Measurements from ENCODE around the gene C1GALT1.

Gene C1GALT1

DNA sequence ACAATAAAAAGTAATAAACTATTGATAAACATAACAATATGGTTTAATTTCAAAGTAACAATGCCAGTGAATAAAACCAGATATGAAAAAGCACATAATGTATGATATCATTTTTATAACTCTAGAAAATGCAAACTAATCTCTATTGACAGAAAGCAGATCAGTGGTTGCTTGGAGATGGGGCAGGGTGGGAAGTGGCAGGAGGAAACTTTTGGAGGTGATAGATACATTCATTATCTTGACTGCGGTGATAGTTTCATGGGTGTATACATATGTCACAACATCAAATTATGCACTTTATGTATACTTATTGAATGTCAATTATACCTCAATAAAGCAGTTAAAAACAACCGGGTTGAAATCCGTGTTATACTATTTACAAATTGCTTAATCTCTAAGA lies 16.0 kb upstream of the C1GALT1 start:
- no peak for DNase-seq (ENCODE audit: low read depth, low spot score)
- no peak overlapping the region for H3K27ac ChIP-seq

DNA sequence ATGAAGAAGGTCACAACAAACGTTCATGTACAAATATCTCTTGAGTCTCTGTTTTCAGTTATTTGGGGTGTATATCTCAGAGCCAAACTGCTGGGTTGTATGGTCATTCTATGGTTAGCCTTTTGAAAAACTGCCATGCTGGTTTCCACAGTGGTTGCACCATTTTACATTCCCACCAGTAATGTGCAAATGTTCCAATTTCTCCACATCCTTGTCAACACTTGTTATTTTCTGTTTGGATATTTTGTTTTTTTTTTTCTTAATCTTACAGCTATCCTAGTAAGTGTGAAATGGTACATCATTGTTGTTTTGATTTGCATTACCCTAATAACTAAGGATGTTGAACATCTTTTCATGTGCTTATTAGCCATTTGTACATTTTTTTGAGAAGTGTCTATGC lies 13.0 kb upstream of the C1GALT1 start:
- DNase-seq (ENCODE audit: low read depth, low spot score) = no peak

DNA sequence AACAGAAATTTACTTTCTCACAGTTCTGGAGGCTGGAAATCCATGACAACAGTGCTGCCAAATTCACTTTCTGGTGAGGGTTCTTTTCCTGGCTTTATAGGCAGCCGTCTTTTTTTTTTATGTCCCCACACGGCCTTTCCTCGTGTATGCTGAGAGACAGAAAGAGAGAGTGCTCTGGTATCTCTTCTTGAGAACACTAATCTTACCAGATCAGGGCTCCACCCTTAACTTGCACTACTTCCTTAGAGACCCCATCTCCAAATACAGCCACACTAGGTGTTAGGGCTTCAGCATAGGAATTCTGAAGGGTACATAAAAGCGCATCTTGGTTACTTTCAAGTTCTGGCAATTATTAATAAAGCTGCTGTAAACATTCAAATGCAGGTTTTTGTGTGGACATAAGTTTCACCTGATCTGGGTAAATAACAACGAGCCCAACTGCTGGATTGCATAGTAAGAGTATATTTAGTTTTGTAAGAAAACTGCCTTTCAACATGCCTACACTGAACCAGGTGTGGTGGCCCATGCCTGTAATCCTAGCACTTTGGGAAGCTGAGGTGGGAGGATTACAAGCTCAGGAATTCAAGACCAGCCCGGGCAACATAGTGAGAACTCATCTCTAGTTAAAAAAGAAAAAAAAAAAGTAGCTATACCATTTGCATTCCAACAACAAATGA lies 8.2 kb upstream of the C1GALT1 start:
- H3K27ac ChIP-seq = peak overlapping the region; percentile 99
- peak; percentile 24 for DNase-seq (ENCODE audit: low read depth, low spot score)

More for the DNA sequence above, 13.0 kb upstream of the C1GALT1 start:
- no peak overlapping the region for H3K27ac ChIP-seq

DNA sequence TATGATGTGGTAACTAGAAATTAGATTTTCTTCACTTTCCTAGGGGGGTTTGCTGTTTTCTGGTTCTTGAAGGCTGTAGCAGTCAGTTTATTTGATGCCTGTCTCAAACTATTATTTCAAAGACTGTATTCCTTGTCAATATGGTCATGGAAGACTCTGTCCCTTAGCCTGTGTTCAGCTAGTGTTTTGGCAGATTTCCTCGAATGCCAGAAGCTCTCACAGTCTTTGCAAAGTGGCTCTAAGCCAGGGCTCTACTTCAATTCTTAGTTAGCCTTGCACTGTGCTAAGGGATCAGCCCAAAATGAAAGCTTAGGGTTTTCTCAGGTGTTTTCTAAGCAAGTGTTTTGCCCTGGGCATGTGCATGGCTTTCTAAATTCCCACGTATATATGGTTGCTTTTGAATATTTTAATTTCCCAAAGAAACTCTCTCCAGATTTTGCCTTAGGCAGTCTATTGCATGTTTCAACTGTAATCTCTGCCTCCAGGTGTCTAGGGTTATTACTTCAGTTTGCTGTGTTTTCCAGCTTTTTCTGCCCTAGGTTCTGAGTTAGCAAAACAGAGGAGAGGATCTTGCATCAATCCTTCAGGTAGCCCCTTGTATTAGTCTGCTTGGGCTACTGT lies 7.2 kb upstream of the C1GALT1 start:
- peak overlapping the region; percentile 99 for H3K27ac ChIP-seq
- no peak for DNase-seq (ENCODE audit: low read depth, low spot score)

DNA sequence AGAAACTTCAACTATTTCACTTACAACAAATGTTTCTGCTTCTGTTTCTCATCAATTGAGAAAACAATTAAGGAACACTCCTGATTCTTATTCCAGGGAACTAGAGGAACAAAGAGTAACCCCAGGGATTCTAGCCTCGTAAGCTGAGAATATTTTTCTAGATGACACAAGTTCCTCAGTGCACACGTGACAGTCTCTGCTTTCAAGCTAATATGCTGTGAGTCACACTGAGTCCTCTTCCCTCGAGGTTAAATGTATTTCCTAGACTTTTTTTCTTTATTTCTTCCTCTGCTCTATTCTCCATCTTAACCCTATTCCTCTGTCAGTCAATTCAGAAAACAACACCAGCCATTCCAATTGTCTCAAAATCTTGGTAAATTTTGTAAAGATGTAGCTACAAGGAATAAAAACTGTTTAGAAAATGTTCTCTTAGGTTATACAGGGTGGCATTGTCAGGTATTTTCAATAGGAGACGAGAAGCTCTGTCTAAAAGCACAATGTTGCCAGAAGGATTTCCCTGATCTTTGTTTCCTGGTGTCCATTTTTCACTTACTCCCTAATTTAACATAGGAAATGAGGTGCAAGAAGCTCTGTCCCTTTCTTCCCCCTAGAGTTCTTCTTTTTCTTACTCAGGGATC lies 5.8 kb upstream of the C1GALT1 start:
- peak; percentile 75 for DNase-seq (ENCODE audit: low read depth, low spot score)
- peak overlapping the region; percentile 99 for H3K27ac ChIP-seq

DNA sequence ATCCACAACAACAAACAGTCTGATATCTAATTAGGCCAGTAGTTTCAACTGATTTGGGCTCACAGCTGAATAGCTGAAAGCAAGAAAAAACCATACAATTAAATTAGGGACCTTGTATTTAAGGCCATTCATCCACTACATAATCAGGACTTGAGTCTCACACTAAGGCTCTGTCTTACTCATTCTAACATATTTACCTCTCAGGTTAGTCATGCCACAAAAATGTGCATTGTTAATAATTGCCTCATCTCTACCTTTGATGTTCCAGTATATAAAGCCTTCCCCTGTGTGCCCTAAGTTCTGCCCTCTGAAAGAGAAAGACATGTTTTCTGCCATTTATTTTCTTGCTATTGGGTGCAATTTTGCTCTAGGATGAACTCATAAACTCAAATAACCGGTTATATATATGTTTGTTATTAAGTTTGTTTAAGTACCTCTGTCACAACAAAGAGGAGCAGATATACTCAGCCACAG lies 5.3 kb upstream of the C1GALT1 start:
- H3K27ac ChIP-seq = peak overlapping the region; percentile 99
- DNase-seq (ENCODE audit: low read depth, low spot score) = peak; percentile 83

DNA sequence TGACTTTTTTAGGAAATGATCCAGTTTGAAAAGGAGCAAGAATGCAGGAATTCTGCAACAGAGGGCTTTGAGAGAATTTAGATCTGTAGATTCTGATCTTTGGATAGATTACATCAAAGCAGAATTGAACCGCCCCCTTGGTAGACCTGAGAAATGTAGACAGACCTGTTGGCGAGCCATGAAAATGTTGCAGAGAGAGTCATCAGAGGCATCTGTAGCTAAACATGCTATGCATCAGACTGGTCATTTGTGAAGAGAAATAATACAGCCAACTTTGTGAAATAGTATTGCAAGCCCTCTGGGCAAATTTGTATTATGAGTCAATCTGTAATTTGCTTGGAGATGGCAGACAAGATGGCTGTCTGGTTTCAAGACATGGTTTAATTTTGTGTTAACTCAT lies 4.3 kb upstream of the C1GALT1 start:
- H3K27ac ChIP-seq = peak overlapping the region; percentile 99
- peak; percentile 83 for DNase-seq (ENCODE audit: low read depth, low spot score)

DNA sequence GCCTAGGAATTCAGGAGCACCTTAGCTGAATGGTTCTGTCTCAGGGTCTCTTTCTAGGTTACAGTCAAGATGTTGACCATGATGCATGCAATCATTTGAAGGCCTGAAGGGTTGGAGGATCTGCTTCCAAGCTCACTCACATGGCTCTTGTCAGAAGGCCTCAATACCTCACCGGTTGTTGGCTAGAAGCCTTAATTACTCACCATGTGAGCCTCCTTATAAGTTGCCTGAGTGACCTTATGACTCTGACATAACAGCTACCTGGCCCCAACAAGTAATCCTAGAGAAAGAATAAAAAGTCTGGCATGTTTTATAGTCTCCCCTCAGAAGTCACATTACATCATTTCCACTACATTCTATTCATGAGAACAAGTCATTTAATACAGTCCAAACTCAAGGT lies 3.4 kb upstream of the C1GALT1 start:
- DNase-seq (ENCODE audit: low read depth, low spot score) = peak; percentile 89
- peak overlapping the region; percentile 99 for H3K27ac ChIP-seq

DNA sequence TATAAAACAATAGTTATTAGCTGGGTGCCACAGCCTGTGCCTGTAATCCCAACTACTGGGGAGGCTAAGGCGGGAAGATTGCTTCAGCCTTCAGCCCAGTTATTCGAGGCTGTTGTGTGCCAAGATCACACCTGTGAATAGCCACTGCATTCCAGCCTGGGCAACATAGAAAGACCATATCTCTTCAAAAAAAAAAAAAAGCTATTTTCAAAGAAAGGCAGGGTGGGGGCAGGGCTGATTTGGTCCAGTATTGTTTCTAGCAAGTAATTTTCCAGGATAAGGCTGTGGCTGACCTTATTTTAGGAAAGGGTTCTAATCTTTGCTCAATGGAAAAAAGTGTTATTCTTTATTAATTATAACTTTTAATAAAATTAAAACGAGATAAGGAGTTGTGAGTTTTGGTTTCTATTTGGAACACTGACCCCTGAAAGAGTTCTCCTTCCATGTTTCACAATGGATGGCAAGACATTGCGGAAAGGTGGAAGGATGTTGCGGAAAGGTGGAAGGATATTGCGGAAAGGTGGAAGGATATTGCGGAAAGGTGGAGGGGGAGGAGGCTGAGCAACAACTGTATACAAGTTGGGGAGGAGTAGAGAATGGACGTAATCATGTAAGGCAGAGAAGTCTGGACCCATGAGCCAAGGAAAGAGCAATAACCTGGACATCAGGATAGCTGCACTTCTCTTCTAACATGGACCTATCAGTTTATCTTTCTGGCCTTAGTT lies 1.5 kb upstream of the C1GALT1 start:
- H3K27ac ChIP-seq = peak overlapping the region; percentile 95

DNA sequence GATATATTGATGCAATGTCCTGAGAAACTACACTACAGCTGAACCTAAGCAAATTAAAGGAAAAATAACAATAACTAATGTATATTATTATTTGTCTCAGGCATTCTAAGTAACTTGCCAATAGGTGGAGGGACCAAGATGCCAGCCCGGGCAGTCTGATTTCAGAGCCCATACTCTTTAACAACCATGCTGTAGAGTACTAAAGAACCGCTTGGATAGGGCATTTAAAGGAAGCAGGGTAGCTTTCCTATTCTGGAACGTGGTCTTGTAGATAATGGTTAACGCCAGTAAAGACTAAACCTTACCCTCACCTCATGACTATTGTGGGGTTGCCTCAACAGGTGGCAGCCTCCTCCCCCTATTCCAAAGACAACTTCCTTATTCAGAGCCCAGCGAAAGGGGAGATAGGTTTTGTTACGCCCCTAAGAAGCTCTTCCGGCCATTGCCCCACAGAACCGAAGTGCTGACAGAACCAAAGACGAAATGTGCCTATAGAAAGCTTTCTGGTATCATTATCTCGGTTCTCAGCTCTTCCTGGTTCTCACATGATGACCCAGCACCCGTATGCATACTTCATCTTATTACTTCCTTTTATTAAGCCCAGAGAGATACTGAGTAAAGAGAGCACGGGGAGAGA lies 707 bp upstream of the C1GALT1 start:
- H3K27ac ChIP-seq = peak overlapping the region; percentile 95
- no peak for DNase-seq (ENCODE audit: low read depth, low spot score)

More for the DNA sequence above, 1.5 kb upstream of the C1GALT1 start:
- no peak for DNase-seq (ENCODE audit: low read depth, low spot score)

DNA sequence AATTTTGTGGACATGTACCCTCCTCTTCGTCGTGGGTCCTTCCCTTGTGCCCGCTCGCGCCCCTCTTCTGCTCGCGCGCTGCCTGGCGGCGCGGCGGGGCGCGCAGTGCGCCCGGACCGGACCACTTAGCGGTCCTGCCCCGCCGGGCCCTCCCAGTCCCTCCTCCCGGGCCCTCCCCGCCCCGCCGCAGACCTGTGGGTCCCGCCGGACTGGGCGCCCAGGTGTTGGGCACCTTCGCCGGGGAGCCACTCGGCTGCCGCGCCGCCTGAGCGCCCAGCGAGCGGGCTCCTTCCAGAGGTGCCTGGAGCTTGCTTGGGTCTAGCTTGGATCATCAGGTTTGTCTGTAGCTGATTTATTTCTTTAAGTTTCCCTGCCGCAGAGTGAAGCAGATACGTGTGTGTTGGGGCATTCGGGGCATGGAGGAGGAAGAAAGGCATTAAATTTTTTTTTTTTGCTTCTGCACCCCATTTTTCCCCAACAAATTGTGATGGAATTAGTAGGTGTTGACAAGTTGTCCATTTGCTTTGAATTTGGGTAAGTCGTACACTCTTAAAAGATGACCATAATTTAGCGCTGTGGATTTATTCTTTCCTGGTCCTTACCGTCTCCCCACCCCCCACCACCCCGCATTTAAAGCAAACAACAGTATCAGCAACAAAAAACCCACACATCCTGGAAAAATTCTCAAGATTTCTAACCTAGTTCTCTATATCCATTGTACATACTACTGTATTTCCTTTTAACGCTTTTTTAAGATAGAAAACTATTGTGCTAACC lies 905 bp downstream of the C1GALT1 start:
- DNase-seq (ENCODE audit: low read depth, low spot score) = no peak
- H3K27ac ChIP-seq = peak overlapping the region; percentile 95

DNA sequence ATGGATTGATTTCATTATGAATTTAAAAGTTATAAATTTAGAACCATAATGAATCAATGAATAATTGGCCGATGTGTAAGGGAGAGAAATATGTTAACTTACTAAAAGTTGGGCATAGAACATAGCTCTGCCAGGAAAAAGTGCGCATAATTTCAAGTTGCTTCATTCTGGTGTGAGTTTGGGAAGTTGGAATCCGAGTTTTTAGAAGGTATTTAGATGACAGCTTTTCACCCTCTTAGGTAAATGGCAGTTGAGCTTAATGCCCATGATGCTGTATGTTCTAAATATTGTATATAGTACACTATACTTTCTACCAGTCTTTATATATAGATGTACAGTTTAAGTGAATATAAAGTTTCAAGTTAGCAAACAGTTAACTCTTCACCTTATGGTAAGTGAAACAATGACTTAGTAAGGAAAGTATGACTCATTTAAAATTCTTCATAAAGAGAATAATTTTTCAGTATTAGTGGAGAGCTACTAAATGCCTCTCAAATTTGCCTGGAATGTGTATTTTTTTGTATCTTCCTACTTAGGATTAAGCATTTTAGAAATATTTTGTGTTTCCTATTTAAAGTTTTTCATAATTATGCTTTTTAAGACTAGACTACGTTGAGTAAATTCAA lies 1.6 kb downstream of the C1GALT1 start:
- H3K27ac ChIP-seq = peak overlapping the region; percentile 95
- DNase-seq (ENCODE audit: low read depth, low spot score) = no peak

DNA sequence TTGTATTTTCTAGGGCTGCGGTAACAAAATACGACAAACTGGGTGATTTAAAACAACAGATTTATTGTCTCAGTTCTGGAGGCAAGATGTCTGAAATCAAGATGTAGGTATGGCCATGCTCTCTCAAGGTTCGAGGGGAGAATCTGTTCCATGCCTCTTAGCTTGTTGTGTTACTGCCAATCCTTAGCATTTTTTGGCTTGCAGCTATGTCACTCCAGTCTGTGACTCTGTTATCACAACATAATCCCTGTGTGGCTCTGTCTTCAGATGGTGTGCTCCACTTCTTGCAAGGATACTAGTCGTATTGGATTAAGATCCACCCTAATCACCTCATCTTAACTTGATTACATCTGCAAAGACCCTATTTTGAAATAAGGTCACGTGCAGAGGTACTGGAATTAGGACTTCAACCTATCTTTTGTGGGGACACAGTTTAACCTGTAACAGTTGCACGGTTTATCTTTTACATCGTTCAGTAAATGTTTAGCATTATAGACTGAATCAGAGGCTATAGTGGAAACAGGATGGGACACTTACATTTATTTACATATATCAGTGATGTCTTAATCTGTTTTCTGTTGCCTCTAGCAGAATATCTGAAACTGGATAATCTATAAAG lies 3.1 kb downstream of the C1GALT1 start:
- H3K27ac ChIP-seq = no peak overlapping the region
- DNase-seq (ENCODE audit: low read depth, low spot score) = no peak

DNA sequence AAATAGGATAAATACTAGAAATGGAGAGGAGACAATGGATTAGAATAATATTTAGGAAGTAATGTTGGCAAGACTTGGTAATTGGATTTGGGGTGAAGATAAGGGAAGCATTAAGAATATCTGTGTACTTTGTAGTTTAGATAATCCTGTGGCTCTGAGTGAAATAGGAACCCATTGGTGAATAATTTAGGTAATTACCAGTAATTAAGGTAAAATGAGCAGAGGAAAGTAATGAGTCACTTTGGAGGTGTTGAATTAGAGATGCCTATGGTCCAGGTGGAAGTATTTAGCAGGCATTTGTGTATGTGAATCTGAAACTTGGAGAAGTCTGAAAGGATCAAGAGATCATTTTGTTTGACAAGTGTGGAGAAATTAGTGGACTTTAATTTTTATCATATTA lies 5.7 kb downstream of the C1GALT1 start:
- no peak for DNase-seq (ENCODE audit: low read depth, low spot score)
- no peak overlapping the region for H3K27ac ChIP-seq

DNA sequence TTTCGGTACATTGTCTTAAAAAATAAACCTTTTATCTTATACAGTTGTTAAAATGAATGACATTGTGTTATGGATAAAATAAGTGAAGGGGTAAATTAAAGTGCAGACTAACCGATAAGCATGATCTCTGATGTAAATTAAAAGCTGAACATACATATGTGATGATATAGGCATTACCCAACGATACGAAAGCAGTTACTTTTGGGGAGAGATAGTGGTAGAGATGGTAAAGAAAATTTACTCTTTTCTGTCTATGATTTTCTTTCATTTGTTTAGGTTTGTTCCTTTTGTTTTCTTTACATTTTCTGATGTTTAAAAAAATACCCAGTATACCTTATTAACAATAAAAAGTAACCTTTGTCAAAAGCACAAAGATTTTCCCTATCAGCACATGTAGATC lies 6.4 kb downstream of the C1GALT1 start:
- no peak overlapping the region for H3K27ac ChIP-seq
- no peak for DNase-seq (ENCODE audit: low read depth, low spot score)

DNA sequence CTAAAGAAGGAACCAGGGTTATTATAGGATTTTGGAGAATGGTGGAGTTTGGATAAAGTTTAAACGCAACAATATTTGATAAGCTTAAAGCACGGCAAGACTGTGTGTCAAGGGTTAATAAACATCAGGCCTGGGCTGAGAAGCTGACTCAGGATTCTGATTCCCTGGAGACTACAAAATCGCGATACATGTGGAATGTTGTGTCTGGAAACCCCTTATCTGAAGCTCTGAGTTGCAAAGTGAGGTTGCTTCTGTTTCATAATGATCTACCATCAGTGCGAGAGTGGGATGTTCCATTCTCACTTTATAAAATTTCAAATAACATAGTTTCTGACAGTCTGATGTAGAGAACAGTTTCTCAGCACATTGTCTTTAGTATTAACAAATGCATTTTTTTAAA lies 7.8 kb downstream of the C1GALT1 start:
- DNase-seq (ENCODE audit: low read depth, low spot score) = no peak

DNA sequence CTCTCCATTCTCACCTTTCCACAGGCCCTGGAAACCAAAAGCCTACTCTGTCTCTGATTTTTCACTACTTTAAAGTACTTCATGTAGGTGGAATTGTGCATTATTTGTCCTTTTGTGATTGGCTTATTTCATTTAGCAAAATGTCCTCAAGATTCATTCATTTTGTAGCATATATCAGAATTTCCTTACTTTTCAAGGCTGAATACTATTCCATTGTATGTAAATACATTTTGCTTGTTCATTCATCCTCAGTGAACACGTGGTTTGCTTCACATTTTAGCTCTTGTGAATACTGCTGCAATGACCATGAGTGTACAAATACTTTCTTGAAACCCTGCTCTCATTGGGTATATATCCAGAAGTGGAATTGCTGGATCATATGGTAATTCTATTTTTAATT lies 8.8 kb downstream of the C1GALT1 start:
- DNase-seq (ENCODE audit: low read depth, low spot score) = no peak
- no peak overlapping the region for H3K27ac ChIP-seq

More for the DNA sequence above, 7.8 kb downstream of the C1GALT1 start:
- no peak overlapping the region for H3K27ac ChIP-seq
